Cardiac muscle cell (in vitro differentiated cells and primary cell): ENCODE results near the gene CRB3. TPM values are rescaled to one million over a fixed set of nuclear protein-coding genes. Genes with fewer than 3 reads are reported as not detected.

Experiments used
- DNase-seq, 2 donors: peaks; one replicate each; pipeline versions ENCODE4 v3.0.0 to v3.0.0-alpha.2; 2010 to 2017; ENCODE audit warnings: low read depth in 1 of 2, low spot score in 1 of 2
- H3K27ac ChIP-seq: fragments of 200-600 bp; sonication (generic); 2 replicates; pipeline ENCODE4 v1.5.1; 2016
- H3K27me3 ChIP-seq: fragments of 200-600 bp; sonication (generic); 2 replicates; pipeline ENCODE4 v1.6.0; 2016; ENCODE audit warnings: control low read depth
- H3K36me3 ChIP-seq: fragments of 200-600 bp; sonication (generic); 2 replicates; pipeline ENCODE4 v1.5.1; 2016; ENCODE audit warnings: control low read depth
- H3K4me1 ChIP-seq: fragments of 200-600 bp; sonication (generic); 2 replicates; pipeline ENCODE4 v1.8.1; 2017; ENCODE audit warnings: low read depth, mild to moderate bottlenecking, mixed run types
- H3K4me3 ChIP-seq: fragments of 200-600 bp; sonication (generic); 2 replicates; pipeline ENCODE4 v1.5.1; 2016; ENCODE audit warnings: mild to moderate bottlenecking
- H3K9me3 ChIP-seq: fragments of 200-600 bp; sonication (generic); 2 replicates; pipeline ENCODE4 v1.5.1; 2017; ENCODE audit warnings: low read depth, mild to moderate bottlenecking, control low read depth
- polyA plus RNA-seq: library from polyadenylated mRNA; unstranded; fragments of >200 nt; fragmentation: Nextera tagmentation; extraction: Ambion mirVana; gene quantifications from 2 replicates; pipeline ENCODE4 v1.2.1, GENCODE V29; 2016
- total RNA-seq: library from RNA; depleted of rRNA; stranded (reverse); fragments of >200 nt; gene quantifications from 2 replicates; pipeline ENCODE4 v1.2.3, GENCODE V29; 2016
- TF ChIP-seq, protein P1 (sequence below): IDR thresholded peaks from 2 replicates; pipeline ENCODE4 v1.5.1; 2012; ENCODE audit warnings: low read depth, mild to moderate bottlenecking, low read length

The CRB3 gene
- total and polyA plus RNA-seq, 2 experiments from 2014 or later, result 1.1 to 2.9 TPM

GRCh38 chr19:6491802-6492592 lies 27.9 kb downstream of the CRB3 start:
- no peaks in the 10 kb centered on the region for H3K27me3 ChIP-seq
- no peaks in the 10 kb centered on the region for H3K36me3 ChIP-seq
- H3K9me3 ChIP-seq, result no peaks in the 10 kb centered on the region
- no peak overlapping the region for H3K27ac ChIP-seq
- no peak for DNase-seq
- no peak overlapping the region for H3K4me3 ChIP-seq
- TF ChIP-seq, protein P1, sequence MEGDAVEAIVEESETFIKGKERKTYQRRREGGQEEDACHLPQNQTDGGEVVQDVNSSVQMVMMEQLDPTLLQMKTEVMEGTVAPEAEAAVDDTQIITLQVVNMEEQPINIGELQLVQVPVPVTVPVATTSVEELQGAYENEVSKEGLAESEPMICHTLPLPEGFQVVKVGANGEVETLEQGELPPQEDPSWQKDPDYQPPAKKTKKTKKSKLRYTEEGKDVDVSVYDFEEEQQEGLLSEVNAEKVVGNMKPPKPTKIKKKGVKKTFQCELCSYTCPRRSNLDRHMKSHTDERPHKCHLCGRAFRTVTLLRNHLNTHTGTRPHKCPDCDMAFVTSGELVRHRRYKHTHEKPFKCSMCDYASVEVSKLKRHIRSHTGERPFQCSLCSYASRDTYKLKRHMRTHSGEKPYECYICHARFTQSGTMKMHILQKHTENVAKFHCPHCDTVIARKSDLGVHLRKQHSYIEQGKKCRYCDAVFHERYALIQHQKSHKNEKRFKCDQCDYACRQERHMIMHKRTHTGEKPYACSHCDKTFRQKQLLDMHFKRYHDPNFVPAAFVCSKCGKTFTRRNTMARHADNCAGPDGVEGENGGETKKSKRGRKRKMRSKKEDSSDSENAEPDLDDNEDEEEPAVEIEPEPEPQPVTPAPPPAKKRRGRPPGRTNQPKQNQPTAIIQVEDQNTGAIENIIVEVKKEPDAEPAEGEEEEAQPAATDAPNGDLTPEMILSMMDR, result no peak
- H3K4me1 ChIP-seq, result no peaks in the 10 kb centered on the region

DNA sequence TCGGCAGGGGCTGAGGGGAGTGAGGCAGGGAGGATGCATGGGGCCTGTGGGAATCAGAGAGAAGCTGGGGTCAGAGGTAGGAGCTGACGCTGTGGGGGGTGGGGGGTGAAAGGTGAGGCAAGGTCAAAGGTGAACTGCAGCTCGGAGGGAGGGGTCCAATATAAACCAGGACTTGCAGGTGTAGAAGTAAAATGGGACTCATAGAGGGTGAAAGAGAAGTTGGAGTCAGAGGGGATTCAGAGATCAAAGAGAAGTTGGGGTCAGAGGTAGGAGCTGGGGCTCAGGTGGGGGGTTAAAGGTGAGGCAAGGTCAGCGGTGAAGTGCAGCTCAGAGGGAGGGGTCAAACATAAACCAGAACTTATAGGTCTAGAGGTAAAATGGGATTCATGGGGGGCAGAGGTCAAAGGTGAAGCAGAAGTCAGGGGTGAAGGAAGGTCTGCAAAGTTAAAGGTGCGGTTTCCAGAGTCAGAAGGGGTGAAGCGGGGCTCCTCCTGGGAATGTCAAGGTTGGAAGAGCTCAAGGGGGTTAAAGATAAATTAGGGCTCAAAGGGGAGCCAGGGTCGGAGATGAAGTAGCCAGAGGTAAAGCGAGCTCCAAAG lies 30.5 kb downstream of the CRB3 start:
- DNase-seq, result no peak
- no peak overlapping the region for H3K4me3 ChIP-seq
- TF ChIP-seq, protein P1, result no peak
- no peaks in the 10 kb centered on the region for H3K4me1 ChIP-seq
- H3K27me3 ChIP-seq, result no peaks in the 10 kb centered on the region
- no peak overlapping the region for H3K27ac ChIP-seq
- H3K9me3 ChIP-seq, result no peaks in the 10 kb centered on the region
- no peaks in the 10 kb centered on the region for H3K36me3 ChIP-seq

DNA sequence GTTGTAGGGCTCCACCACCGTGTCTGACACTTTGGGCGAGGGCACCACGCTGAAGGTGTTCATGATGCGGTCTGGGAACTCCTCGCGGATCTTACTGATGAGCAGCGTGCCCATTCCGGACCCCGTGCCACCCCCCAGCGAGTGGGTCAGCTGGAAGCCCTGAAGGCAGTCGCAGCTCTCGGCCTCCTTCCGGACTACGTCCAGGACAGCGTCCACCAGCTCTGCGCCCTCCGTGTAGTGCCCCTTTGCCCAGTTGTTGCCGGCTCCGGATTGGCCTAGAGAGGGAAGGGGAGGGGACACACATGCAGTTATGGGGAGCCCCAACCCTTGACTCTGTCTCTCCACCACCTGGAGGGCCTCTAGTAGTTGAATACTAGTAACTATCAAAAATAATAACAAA lies 31.9 kb downstream of the CRB3 start:
- peaks cover 9% of the 10 kb centered on the region for H3K27me3 ChIP-seq
- no peaks in the 10 kb centered on the region for H3K36me3 ChIP-seq
- no peak overlapping the region for H3K27ac ChIP-seq
- no peak overlapping the region for H3K4me3 ChIP-seq
- H3K4me1 ChIP-seq, result no peaks in the 10 kb centered on the region
- TF ChIP-seq, protein P1, result no peak
- no peak for DNase-seq
- no peaks in the 10 kb centered on the region for H3K9me3 ChIP-seq

GRCh38 chr19:6498294-6499036 lies 34.4 kb downstream of the CRB3 start:
- TF ChIP-seq, protein P1, result no peak
- H3K36me3 ChIP-seq, result no peaks in the 10 kb centered on the region
- H3K4me3 ChIP-seq, result no peak overlapping the region
- H3K4me1 ChIP-seq, result no peaks in the 10 kb centered on the region
- no peak for DNase-seq
- H3K9me3 ChIP-seq, result no peaks in the 10 kb centered on the region
- H3K27ac ChIP-seq, result no peak overlapping the region
- H3K27me3 ChIP-seq, result peaks cover 28% of the 10 kb centered on the region

- no peaks in the 10 kb centered on the region for H3K36me3 ChIP-seq
- no peak overlapping the region for H3K4me3 ChIP-seq
- peaks cover 28% of the 10 kb centered on the region for H3K27me3 ChIP-seq
- TF ChIP-seq, protein P1, result no peak
- no peaks in the 10 kb centered on the region for H3K9me3 ChIP-seq
- DNase-seq, result no peak
- H3K4me1 ChIP-seq, result no peaks in the 10 kb centered on the region
- no peak overlapping the region for H3K27ac ChIP-seq
Observed at GRCh38 chr19:6499052-6499790, 35.1 kb downstream of the CRB3 start.
